GM12878 (cell line): Measurements from ENCODE around the gene NFATC2. TPM values are rescaled to one million over a fixed set of nuclear protein-coding genes. Genes with fewer than 3 reads are reported as not detected.

ENCODE experiments used
- ATAC-seq: fragments of 200-7000 bp; cut with Tn5 transposase; 3 replicates; pipeline ENCODE4 v1.9.1; 2020; ENCODE audit warnings: mild to moderate bottlenecking, moderate library complexity
- BruUV-seq: library from RNA; stranded (reverse); fragments of 400-500 nt; replicated peaks from 2 replicates; lab custom pipeline; 2021; lab: Mats Ljungman, UMichigan
- CTCF ChIA-PET: fragments of 300-600 bp; sonication (Branson Sonifier 250); formaldehyde crosslinking; extraction: SDS; loops from one replicate; lab custom pipeline; 2021; ENCODE audit warnings: inconsistent platforms; lab: Yijun Ruan, JAX
- POLR2A ChIA-PET: fragments of 350-600 bp; formaldehyde crosslinking; extraction: SDS; loops from one replicate; lab custom pipeline; 2021; ENCODE audit warnings: inconsistent platforms; lab: Charles Lee
- RAD21 ChIA-PET: fragments of 300-600 bp; sonication (Branson Sonifier 250); formaldehyde crosslinking; loops from one replicate; lab custom pipeline; 2023; ENCODE audit warnings: antibody characterized with exemption; ENCODE audit not compliant: unreplicated experiment; lab: Charles Lee
- SMC1A ChIA-PET: fragments of 300-600 bp; sonication (Branson Sonifier 250); formaldehyde crosslinking; loops from one replicate; lab custom pipeline; 2023; ENCODE audit not compliant: unreplicated experiment, uncharacterized antibody; lab: Charles Lee
- DNase-seq: peaks from one replicate; pipeline ENCODE4 v3.0.0-alpha.2; 2011; ENCODE audit warnings: low read depth, low spot score
- FAIRE-seq: peaks from 3 replicates; lab custom pipeline; 2011; peaks lifted over from hg19 to GRCh38; lab: Jason Lieb, UNC
- H2AFZ ChIP-seq: 2 replicates; pipeline ENCODE4 v1.6.0; 2011; ENCODE audit warnings: low read depth, low read length, control low read depth; ENCODE audit not compliant: control insufficient read depth
- H3K27ac ChIP-seq: 2 replicates; pipeline ENCODE4 v1.5.1; 2011; ENCODE audit warnings: control low read depth; ENCODE audit not compliant: control insufficient read depth, insufficient read depth
- H3K27me3 ChIP-seq, 2 experiments: replicated peaks in 1 of 2; 2 replicates each; pipeline versions ENCODE4 v1.6.0 to v1.6.1; 2011; ENCODE audit warnings: low read length in 1 of 2; ENCODE audit not compliant: control insufficient read depth in 2 of 2, insufficient read depth in 2 of 2
- H3K36me3 ChIP-seq, 2 experiments: 2 replicates each; pipeline ENCODE4 v1.5.1; 2011; ENCODE audit warnings: low read length in 1 of 2; ENCODE audit not compliant: control insufficient read depth in 2 of 2, insufficient read depth in 2 of 2
- H3K4me1 ChIP-seq: 2 replicates; pipeline ENCODE4 v1.6.1; 2011; ENCODE audit warnings: mild to moderate bottlenecking, low read length, moderate library complexity, mixed read lengths; ENCODE audit not compliant: control insufficient read depth, insufficient read depth
- H3K4me2 ChIP-seq: 2 replicates; pipeline ENCODE4 v1.6.0; 2011; ENCODE audit warnings: control low read depth; ENCODE audit not compliant: control insufficient read depth, insufficient read depth
- H3K4me3 ChIP-seq: fragments of 200-600 bp; sonication (generic); 2 replicates; pipeline ENCODE4 v1.5.1; 2016
- H3K79me2 ChIP-seq: 2 replicates; pipeline ENCODE4 v1.6.0; 2011; ENCODE audit warnings: low read length; ENCODE audit not compliant: control insufficient read depth, insufficient read depth
- H3K9ac ChIP-seq: 2 replicates; pipeline ENCODE4 v1.8.0; 2011; ENCODE audit warnings: low read length, control low read depth, mixed read lengths; ENCODE audit not compliant: control insufficient read depth, insufficient read depth
- H3K9me3 ChIP-seq: replicated peaks from 3 replicates; pipeline ENCODE4 v1.5.1; 2011; ENCODE audit warnings: mild to moderate bottlenecking, low read length; ENCODE audit not compliant: control insufficient read depth, insufficient read depth
- H4K20me1 ChIP-seq: 2 replicates; pipeline ENCODE4 v1.6.0; 2011; ENCODE audit not compliant: control insufficient read depth, insufficient read depth
- BMI1 ChIP-seq: fragments of 450-650 bp; IDR thresholded peaks from 2 replicates; pipeline ENCODE4 v1.6.1; 2016; ENCODE audit warnings: mild to moderate bottlenecking, moderate library complexity, borderline replicate concordance
- CUX1 ChIP-seq: IDR thresholded peaks from 2 replicates; pipeline ENCODE4 v1.6.1; 2012; ENCODE audit warnings: improper control_type of control experiment, low read depth, low read length; ENCODE audit not compliant: insufficient replicate concordance
- ELK1 ChIP-seq: IDR thresholded peaks from 2 replicates; pipeline ENCODE4 v1.6.1; 2012; ENCODE audit warnings: low read depth, low read length, improper control_type of control experiment
- FOS ChIP-seq: IDR thresholded peaks from 3 replicates; pipeline ENCODE4 v1.6.1; 2011; ENCODE audit warnings: borderline replicate concordance; ENCODE audit not compliant: insufficient read length; ENCODE audit errors: extremely low read depth
- SIN3A ChIP-seq: IDR thresholded peaks from 2 replicates; pipeline ENCODE4 v1.6.1; 2012; ENCODE audit warnings: low read depth, low read length, improper control_type of control experiment
- ZNF217 ChIP-seq: fragments of 450-650 bp; IDR thresholded peaks from 2 replicates; pipeline ENCODE4 v1.6.1; 2017; ENCODE audit warnings: antibody characterized with exemption, mild to moderate bottlenecking
- ZSCAN29 ChIP-seq: fragments of 450-650 bp; IDR thresholded peaks from 2 replicates; pipeline ENCODE4 v1.6.1; 2017; ENCODE audit warnings: mild to moderate bottlenecking, moderate library complexity
- WGBS: methylation state at CpG from one replicate; pipeline ENCODE4 v1.1.6; 2016; ENCODE audit warnings: low lambda C conversion rate; ENCODE audit not compliant: insufficient replicate concordance, insufficient coverage; ENCODE audit errors: missing lambda C conversion rate; 5-methylcytosine and 5-hydroxymethylcytosine counted together
- in situ Hi-C: fragments of 300-500 bp; cut with MboI; formaldehyde crosslinking; loops from 9 replicates; pipeline ENCODE4 v1.14.3; 2018; ENCODE audit warnings: mixed read lengths
- intact Hi-C: fragments of 100-400 bp; cut with micrococcal nuclease; formaldehyde crosslinking; loops from one replicate; pipeline ENCODE4 v1.14.2; 2022; ENCODE audit not compliant: unreplicated experiment
- polyA plus RNA-seq, 11 experiments: library from polyadenylated mRNA; depleted of rRNA in 4 of 11; unstranded in 6 of 11; stranded (reverse) in 5 of 11; fragments of >200 nt; fragmentation: Nextera tagmentation in 4 of 11; fragmentation: Illumina TruSeq in 1 of 11; extraction: Ambion mirVana in 4 of 11; extraction: Trizol in 1 of 11; gene quantifications; 1 replicate in 1 of 11; 2 replicates in 10 of 11; pipeline versions ENCODE4 v1.2.1 to v1.2.3, GENCODE V29; 2011 to 2016; ENCODE audit warnings: inconsistent platforms in 2 of 11, missing spikeins in 2 of 11, low read depth in 1 of 11
- total RNA-seq, 4 experiments: library from RNA; depleted of rRNA in 3 of 4; stranded (reverse); fragments of >200 nt in 3 of 4; fragmentation: Illumina TruSeq in 1 of 4; extraction: Trizol in 1 of 4; gene quantifications; 2 replicates each; pipeline versions ENCODE4 v1.2.1 to v1.2.3, GENCODE V29; 2013 to 2021

Gene NFATC2
- total and polyA plus RNA-seq, 10 of the 15 experiments (the other 5 are each of a cell fraction or from before 2014, with no cell fraction given), result 3.3 to 20.0 (median 7.3) TPM

- FAIRE-seq (no peak), DNase-seq (no peak), ATAC-seq (no peak)
- peaks cover 4% of the 10 kb centered on the region for H3K4me1 ChIP-seq
- in situ Hi-C loops, result loop anchor here (5.0 kb wide), 2 partner anchors 222 to 252 kb away; no protein-coding TSS in a partner anchor
- ChIA-PET RAD21 (no interaction called here), POLR2A (no interaction called here), CTCF (interaction anchor here (0.7 to 6.8 kb wide), 3 partner anchors 12 to 248 kb away, joined by 3 to 53 read pairs (median 5); no protein-coding TSS in a partner anchor), SMC1A (interaction anchor here (2.4 kb wide), 1 partner anchor 221 kb away, joined by 10 read pairs; no protein-coding TSS in a partner anchor)
- no peak overlapping the region for H2AFZ ChIP-seq
- H3K36me3 ChIP-seq, result no peaks in the 10 kb centered on the region
- H3K27ac ChIP-seq, result no peak overlapping the region
- 55% methylated on average over 9 of the region's 9 CpGs for WGBS
- H3K9me3 ChIP-seq, result no peaks in the 10 kb centered on the region
- H3K27me3 ChIP-seq, result no peaks in the 10 kb centered on the region
- no peaks in the 10 kb centered on the region for H4K20me1 ChIP-seq
- H3K4me3 ChIP-seq, result no peak overlapping the region
- no peaks in the 10 kb centered on the region for H3K79me2 ChIP-seq
- H3K9ac ChIP-seq, result no peak overlapping the region
- TF ChIP-seq ELK1 (no peak), BMI1 (no peak), FOS (no peak), ZNF217 (no peak), SIN3A (no peak), ZSCAN29 (no peak), CUX1 (no peak)
- H3K4me2 ChIP-seq, result no peak overlapping the region
- intact Hi-C loops, result no loop called here
- BruUV-seq, result no TSS peak
Observed at GRCh38 chr20:51374961-51375360, 167.6 kb downstream of the NFATC2 start.
